ENCODE results near the gene EPHA2. TPM values are rescaled to one million over a fixed set of nuclear protein-coding genes. Genes with fewer than 3 reads are reported as not detected.

Gene EPHA2
- total and polyA plus RNA-seq, 3 donors from 2014 or later = 5.1 to 14.1 (median 5.7) TPM

GRCh38 chr1:16134066-16134801 lies 21.6 kb downstream of the EPHA2 start:
- Histone ChIP-seq H3K4me1 (peaks cover 9% of the 10 kb centered on the region), H3K27me3 (no peaks in the 10 kb centered on the region), H3K4me3 (no peak overlapping the region), H3K27ac (no peak overlapping the region), H3K36me3 (ENCODE audit: low read depth, missing control alignments) (no peaks in the 10 kb centered on the region), H3K9me3 (no peaks in the 10 kb centered on the region)
- TF ChIP-seq POLR2A (IDR thresholded peaks at IDR 0.05) = no peak
- TF ChIP-seq, protein P1, sequence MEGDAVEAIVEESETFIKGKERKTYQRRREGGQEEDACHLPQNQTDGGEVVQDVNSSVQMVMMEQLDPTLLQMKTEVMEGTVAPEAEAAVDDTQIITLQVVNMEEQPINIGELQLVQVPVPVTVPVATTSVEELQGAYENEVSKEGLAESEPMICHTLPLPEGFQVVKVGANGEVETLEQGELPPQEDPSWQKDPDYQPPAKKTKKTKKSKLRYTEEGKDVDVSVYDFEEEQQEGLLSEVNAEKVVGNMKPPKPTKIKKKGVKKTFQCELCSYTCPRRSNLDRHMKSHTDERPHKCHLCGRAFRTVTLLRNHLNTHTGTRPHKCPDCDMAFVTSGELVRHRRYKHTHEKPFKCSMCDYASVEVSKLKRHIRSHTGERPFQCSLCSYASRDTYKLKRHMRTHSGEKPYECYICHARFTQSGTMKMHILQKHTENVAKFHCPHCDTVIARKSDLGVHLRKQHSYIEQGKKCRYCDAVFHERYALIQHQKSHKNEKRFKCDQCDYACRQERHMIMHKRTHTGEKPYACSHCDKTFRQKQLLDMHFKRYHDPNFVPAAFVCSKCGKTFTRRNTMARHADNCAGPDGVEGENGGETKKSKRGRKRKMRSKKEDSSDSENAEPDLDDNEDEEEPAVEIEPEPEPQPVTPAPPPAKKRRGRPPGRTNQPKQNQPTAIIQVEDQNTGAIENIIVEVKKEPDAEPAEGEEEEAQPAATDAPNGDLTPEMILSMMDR (IDR thresholded peaks at IDR 0.05) = no peak
- WGBS, 2 donors = 87 to 93% methylated on average over 24 to 33 of the region's 33 CpGs
- no peak for DNase-seq
- intact Hi-C loops (cut with DNase I; ENCODE audit: low total_unique reads) = no loop called here

- WGBS, 2 donors = 88 to 90% methylated on average over 21 to 26 of the region's 28 CpGs
- Histone ChIP-seq H3K27me3 (no peaks in the 10 kb centered on the region), H3K27ac (no peak overlapping the region), H3K4me3 (no peak overlapping the region), H3K9me3 (no peaks in the 10 kb centered on the region), H3K4me1 (peaks cover 3% of the 10 kb centered on the region), H3K36me3 (ENCODE audit: low read depth, missing control alignments) (no peaks in the 10 kb centered on the region)
- DNase-seq = no peak
- TF ChIP-seq, protein P1 (IDR thresholded peaks at IDR 0.05) = no peak
- TF ChIP-seq POLR2A (IDR thresholded peaks at IDR 0.05) = no peak
- intact Hi-C loops (cut with DNase I; ENCODE audit: low total_unique reads) = no loop called here
Measured at GRCh38 chr1:16133007-16133961, 22.6 kb downstream of the EPHA2 start.

- Histone ChIP-seq H3K27me3 (no peaks in the 10 kb centered on the region), H3K27ac (no peak overlapping the region), H3K4me1 (peaks cover 12% of the 10 kb centered on the region), H3K36me3 (ENCODE audit: low read depth, missing control alignments) (no peaks in the 10 kb centered on the region), H3K9me3 (no peaks in the 10 kb centered on the region), H3K4me3 (no peak overlapping the region)
- no peak for DNase-seq
- TF ChIP-seq, protein P1 (IDR thresholded peaks at IDR 0.05) = no peak
- no peak for TF ChIP-seq POLR2A (IDR thresholded peaks at IDR 0.05)
- 89% methylated on average over 6 of the region's 6 CpGs for WGBS, 2 donors
- intact Hi-C loops (cut with DNase I; ENCODE audit: low total_unique reads) = no loop called here
Measured at GRCh38 chr1:16132325-16132785, 23.5 kb downstream of the EPHA2 start.

DNA sequence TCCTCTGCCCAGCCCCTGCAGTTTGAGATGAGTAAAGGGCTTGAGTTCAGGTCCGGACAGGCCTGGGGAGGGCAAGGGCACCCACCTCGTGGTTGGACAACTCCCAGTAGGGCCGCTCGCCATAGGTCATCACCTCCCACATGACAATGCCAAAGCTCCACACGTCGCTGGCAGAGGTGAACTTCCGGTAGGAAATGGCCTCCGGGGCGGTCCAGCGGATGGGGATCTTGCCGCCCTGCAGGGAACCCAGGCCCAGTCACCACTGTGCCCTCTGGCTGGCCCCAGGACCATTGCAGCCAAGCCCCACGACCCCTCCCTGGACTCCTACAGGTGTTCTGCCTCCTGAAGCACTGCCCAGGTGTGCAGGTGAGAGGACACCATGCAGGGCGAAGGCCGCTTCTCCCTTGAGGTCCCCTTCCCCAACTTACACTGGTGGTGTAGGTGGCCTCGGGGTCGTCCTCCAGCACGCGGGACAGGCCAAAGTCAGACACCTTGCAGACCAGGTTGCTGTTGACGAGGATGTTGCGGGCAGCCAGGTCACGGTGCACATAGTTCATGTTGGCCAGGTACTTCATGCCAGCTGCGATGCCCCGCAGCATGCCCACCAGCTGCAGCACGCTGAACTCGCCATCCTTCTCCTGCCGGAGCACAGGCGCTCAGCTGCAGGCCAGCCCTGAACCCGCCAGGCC lies 24.1 kb downstream of the EPHA2 start:
- peaks cover 16% of the 10 kb centered on the region for H3K4me1 ChIP-seq
- no peaks in the 10 kb centered on the region for H3K36me3 ChIP-seq (ENCODE audit: low read depth, missing control alignments)
- TF ChIP-seq POLR2A (IDR thresholded peaks at IDR 0.05) = no peak
- TF ChIP-seq, protein P1 (IDR thresholded peaks at IDR 0.05) = no peak
- intact Hi-C loops (cut with DNase I; ENCODE audit: low total_unique reads) = no loop called here
- no peaks in the 10 kb centered on the region for H3K9me3 ChIP-seq
- 90% methylated on average over 10 to 28 of the region's 28 CpGs for WGBS, 2 donors
- no peaks in the 10 kb centered on the region for H3K27me3 ChIP-seq
- DNase-seq = no peak
- H3K27ac ChIP-seq = no peak overlapping the region
- H3K4me3 ChIP-seq = no peak overlapping the region

Measured in testis (tissue), 3 donors.